Bronchial epithelial cell (primary cell): Measurements from ENCODE around the gene F13A1. TPM values are rescaled to one million over a fixed set of nuclear protein-coding genes. Genes with fewer than 3 reads are reported as not detected.

Experiments
- DNase-seq: peaks from one replicate; pipeline ENCODE4 v3.0.0-alpha.2; 2010; ENCODE audit warnings: low read depth
- FAIRE-seq: peaks from 2 replicates; lab custom pipeline; 2011; peaks lifted over from hg19 to GRCh38; lab: Jason Lieb, UNC
- H3K27me3 ChIP-seq: 2 replicates; pipeline ENCODE4 v1.5.1; 2011; ENCODE audit warnings: low read length; ENCODE audit not compliant: control insufficient read depth, insufficient read depth
- H3K36me3 ChIP-seq: 2 replicates; pipeline ENCODE4 v1.5.1; 2011; ENCODE audit warnings: low read length; ENCODE audit not compliant: control insufficient read depth, insufficient read depth
- H3K4me3 ChIP-seq: 2 replicates; pipeline ENCODE4 v1.5.1; 2011; ENCODE audit warnings: mild to moderate bottlenecking, low read depth, low read length, control low read depth
- CTCF ChIP-seq: IDR thresholded peaks from 2 replicates; pipeline ENCODE4 v1.5.1; 2011; ENCODE audit warnings: mild to moderate bottlenecking, moderate library complexity, low read length, control low read depth, inconsistent platforms; ENCODE audit not compliant: insufficient read depth, severe bottlenecking
- total RNA-seq: library from RNA; depleted of rRNA; stranded (reverse); fragments of >200 nt; gene quantifications from 2 replicates; pipeline ENCODE4 v1.2.1, GENCODE V29; 2014

The F13A1 gene
- total RNA-seq = 0.13 TPM in 1 of 2 replicates, not detected in the other

GRCh38 chr6:6319952-6320811 lies at the start of gene F13A1:
TSS of gene F13A1 (minus strand) at chr6:6320662. CDS start at chr6:6318664, 1,998 bp downstream.
- Histone ChIP-seq H3K4me3 (no peak within 1 kb of the TSS), H3K36me3 (no peaks in the 10 kb centered on the region), H3K27me3 (peaks cover 31% of the 10 kb centered on the region)
- no peak for FAIRE-seq
- no peak for DNase-seq
- no peak for TF ChIP-seq CTCF

- no peak for TF ChIP-seq CTCF
- DNase-seq (no peak), FAIRE-seq (no peak)
- H3K27me3 ChIP-seq = peaks cover 5% of the 10 kb centered on the region
- H3K36me3 ChIP-seq = no peaks in the 10 kb centered on the region
- H3K4me3 ChIP-seq = no peak overlapping the region
Observed at GRCh38 chr6:6368684-6369052, 48.2 kb upstream of the F13A1 start.

GRCh38 chr6:6368040-6368683 lies 47.7 kb upstream of the F13A1 start:
- no peaks in the 10 kb centered on the region for H3K36me3 ChIP-seq
- no peak for TF ChIP-seq CTCF
- no peak overlapping the region for H3K4me3 ChIP-seq
- DNase-seq = no peak
- peaks cover 5% of the 10 kb centered on the region for H3K27me3 ChIP-seq
- peak; percentile 50 for FAIRE-seq

GRCh38 chr6:6366803-6367202 lies 46.3 kb upstream of the F13A1 start:
- FAIRE-seq = no peak
- DNase-seq = no peak
- no peaks in the 10 kb centered on the region for H3K36me3 ChIP-seq
- peaks cover 5% of the 10 kb centered on the region for H3K27me3 ChIP-seq
- no peak for TF ChIP-seq CTCF
- H3K4me3 ChIP-seq = no peak overlapping the region

- DNase-seq = no peak
- Histone ChIP-seq H3K36me3 (no peaks in the 10 kb centered on the region), H3K27me3 (peaks cover 2% of the 10 kb centered on the region), H3K4me3 (no peak overlapping the region)
- no peak for TF ChIP-seq CTCF
- FAIRE-seq = no peak
Observed at GRCh38 chr6:6365242-6365641, 44.8 kb upstream of the F13A1 start.
